ENCODE measurements around the gene AUTS2. TPM values are rescaled to one million over a fixed set of nuclear protein-coding genes. Genes with fewer than 3 reads are reported as not detected.
A peak's percentile ranks its signal among the peaks of the same experiment; 100 is the strongest.

The AUTS2 gene
- total RNA-seq, 6 donors from 2014 or later, result 38.9 to 151 (median 55.8) TPM

- Histone ChIP-seq H3K4me3 (no peak overlapping the region), H3K9me3 (no peaks in the 10 kb centered on the region), H3K27me3 (no peaks in the 10 kb centered on the region), H3K27ac (no peak overlapping the region), H3K4me1 (peaks cover 0 to 2% (median 0%) of the 10 kb centered on the region in 4 donors), H3K36me3 (no peaks in the 10 kb centered on the region)
- DNase-seq (no peak), ATAC-seq (ENCODE audit: low FRiP score in 2 of 2) (no peak)
- WGBS, 2 donors, result 78 to 88% methylated on average over 4 of the region's 4 CpGs
- TF ChIP-seq EP300 (IDR thresholded peaks at IDR 0.05), result no peak
- TF ChIP-seq, protein P1, sequence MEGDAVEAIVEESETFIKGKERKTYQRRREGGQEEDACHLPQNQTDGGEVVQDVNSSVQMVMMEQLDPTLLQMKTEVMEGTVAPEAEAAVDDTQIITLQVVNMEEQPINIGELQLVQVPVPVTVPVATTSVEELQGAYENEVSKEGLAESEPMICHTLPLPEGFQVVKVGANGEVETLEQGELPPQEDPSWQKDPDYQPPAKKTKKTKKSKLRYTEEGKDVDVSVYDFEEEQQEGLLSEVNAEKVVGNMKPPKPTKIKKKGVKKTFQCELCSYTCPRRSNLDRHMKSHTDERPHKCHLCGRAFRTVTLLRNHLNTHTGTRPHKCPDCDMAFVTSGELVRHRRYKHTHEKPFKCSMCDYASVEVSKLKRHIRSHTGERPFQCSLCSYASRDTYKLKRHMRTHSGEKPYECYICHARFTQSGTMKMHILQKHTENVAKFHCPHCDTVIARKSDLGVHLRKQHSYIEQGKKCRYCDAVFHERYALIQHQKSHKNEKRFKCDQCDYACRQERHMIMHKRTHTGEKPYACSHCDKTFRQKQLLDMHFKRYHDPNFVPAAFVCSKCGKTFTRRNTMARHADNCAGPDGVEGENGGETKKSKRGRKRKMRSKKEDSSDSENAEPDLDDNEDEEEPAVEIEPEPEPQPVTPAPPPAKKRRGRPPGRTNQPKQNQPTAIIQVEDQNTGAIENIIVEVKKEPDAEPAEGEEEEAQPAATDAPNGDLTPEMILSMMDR (IDR thresholded peaks at IDR 0.05), result no peak
- no peak for TF ChIP-seq POLR2AphosphoS5 (IDR thresholded peaks at IDR 0.05)
- no peak for TF ChIP-seq POLR2A (IDR thresholded peaks at IDR 0.05)
These were observed 753.8 kb downstream of the AUTS2 start for GRCh38 chr7:70352088-70352487.

GRCh38 chr7:70352906-70353305, 754.6 kb downstream of the AUTS2 start:
- Histone ChIP-seq H3K4me1 (peaks cover 0 to 2% (median 0%) of the 10 kb centered on the region in 4 donors), H3K36me3 (no peaks in the 10 kb centered on the region), H3K27ac (no peak overlapping the region), H3K27me3 (no peaks in the 10 kb centered on the region), H3K9me3 (no peaks in the 10 kb centered on the region), H3K4me3 (no peak overlapping the region)
- TF ChIP-seq POLR2A (IDR thresholded peaks at IDR 0.05), result no peak
- no peak for TF ChIP-seq POLR2AphosphoS5 (IDR thresholded peaks at IDR 0.05)
- no peak for TF ChIP-seq EP300 (IDR thresholded peaks at IDR 0.05)
- TF ChIP-seq, protein P1 (IDR thresholded peaks at IDR 0.05), result no peak
- WGBS, 2 donors, result 90 to 96% methylated on average over 2 of the region's 2 CpGs
- DNase-seq, result no peak
- peak in 1 of 2 donors; percentile 34 for ATAC-seq (ENCODE audit: low FRiP score in 2 of 2)

- ATAC-seq (ENCODE audit: low FRiP score in 2 of 2), result no peak
These were observed 755.2 kb downstream of the AUTS2 start for GRCh38 chr7:70353330-70353945.

GRCh38 chr7:70353946-70354335, 755.7 kb downstream of the AUTS2 start:
- Histone ChIP-seq H3K4me3 (no peak overlapping the region), H3K27me3 (no peaks in the 10 kb centered on the region), H3K9me3 (no peaks in the 10 kb centered on the region), H3K27ac (no peak overlapping the region), H3K36me3 (no peaks in the 10 kb centered on the region), H3K4me1 (peaks cover 0 to 2% (median 0%) of the 10 kb centered on the region in 4 donors)
- DNase-seq, result no peak
- TF ChIP-seq, protein P1 (IDR thresholded peaks at IDR 0.05), result no peak
- TF ChIP-seq EP300 (IDR thresholded peaks at IDR 0.05) (no peak), POLR2A (IDR thresholded peaks at IDR 0.05) (no peak), POLR2AphosphoS5 (IDR thresholded peaks at IDR 0.05) (no peak)
- WGBS, 2 donors, result 83 to 88% methylated on average over 4 of the region's 4 CpGs
- no peak for ATAC-seq (ENCODE audit: low FRiP score in 2 of 2)

More at GRCh38 chr7:70353330-70353945, 755.2 kb downstream of the AUTS2 start:
- H3K27ac ChIP-seq, result no peak overlapping the region
- no peaks in the 10 kb centered on the region for H3K36me3 ChIP-seq
- TF ChIP-seq EP300 (IDR thresholded peaks at IDR 0.05) (no peak), POLR2A (IDR thresholded peaks at IDR 0.05) (no peak), POLR2AphosphoS5 (IDR thresholded peaks at IDR 0.05) (no peak)
- TF ChIP-seq, protein P1 (IDR thresholded peaks at IDR 0.05), result no peak
- peaks cover 0 to 2% (median 0%) of the 10 kb centered on the region in 4 donors for H3K4me1 ChIP-seq
- 78 to 86% methylated on average over 2 of the region's 2 CpGs for WGBS, 2 donors
- no peaks in the 10 kb centered on the region for H3K27me3 ChIP-seq
- H3K9me3 ChIP-seq, result no peaks in the 10 kb centered on the region
- no peak overlapping the region for H3K4me3 ChIP-seq
- DNase-seq, result no peak
